Motor neuron (in vitro differentiated cells): Measurements from ENCODE around the gene CSF2RB. TPM values are rescaled to one million over a fixed set of nuclear protein-coding genes. Genes with fewer than 3 reads are reported as not detected.
A peak's percentile ranks its signal among the peaks of the same experiment; 100 is the strongest.

Experiments
- ATAC-seq, 8 experiments: fragments of 200-7000 bp; cut with Tn5 transposase; replicated peaks in 6 of 8; 2 replicates each; pipeline ENCODE4 v1.8.0; 2021; ENCODE audit warnings: mild to moderate bottlenecking in 8 of 8, moderate library complexity in 8 of 8
- H3K27ac ChIP-seq, 2 donors: fragments of 250-450 bp; sonication (Bioruptor Pico); 2 replicates each; pipeline ENCODE4 v1.9.0; 2021; ENCODE audit warnings: antibody characterized with exemption in 2 of 2, mild to moderate bottlenecking in 2 of 2, moderate library complexity in 1 of 2
- H3K4me1 ChIP-seq, 2 donors: fragments of 250-450 bp; sonication (Bioruptor Pico); replicated peaks in 1 of 2; 2 replicates each; pipeline ENCODE4 v1.6.1; 2021; ENCODE audit warnings: antibody characterized with exemption in 2 of 2, mild to moderate bottlenecking in 2 of 2, moderate library complexity in 1 of 2
- H3K4me3 ChIP-seq, 5 donors: fragments of 250-450 bp; sonication (Bioruptor Pico); 2 replicates each; pipeline ENCODE4 v1.9.0; 2021; ENCODE audit warnings: antibody characterized with exemption in 5 of 5, mild to moderate bottlenecking in 5 of 5, moderate library complexity in 4 of 5
- WGBS, 10 experiments: fragments of 450-650 bp; shearing (Covaris generic); methylation state at CpG; one replicate each; pipeline ENCODE4 v1.0.0; 2022; 5-methylcytosine and 5-hydroxymethylcytosine counted together
- in situ Hi-C, 9 experiments: fragments of 400-800 bp; cut with MboI; loops; one replicate each; pipeline ENCODE4 v1.15.0; 2021; ENCODE audit warnings: low sequenced_read_pairs in 9 of 9, low pct_unique_long_range_greater_than_20kb in 2 of 9; ENCODE audit not compliant: unreplicated experiment in 9 of 9
- total RNA-seq, 8 experiments: library from RNA; unstranded; fragments of 300-600 nt; gene quantifications; 2 replicates each; pipeline versions ENCODE4 v1.2.3 to v1.2.4, GENCODE V29; 2022

CSF2RB gene
- total RNA-seq = under 1 TPM in 5 of 8 experiments, not detected in 3; 0.08 to 0.38 (median 0.10) TPM

DNA sequence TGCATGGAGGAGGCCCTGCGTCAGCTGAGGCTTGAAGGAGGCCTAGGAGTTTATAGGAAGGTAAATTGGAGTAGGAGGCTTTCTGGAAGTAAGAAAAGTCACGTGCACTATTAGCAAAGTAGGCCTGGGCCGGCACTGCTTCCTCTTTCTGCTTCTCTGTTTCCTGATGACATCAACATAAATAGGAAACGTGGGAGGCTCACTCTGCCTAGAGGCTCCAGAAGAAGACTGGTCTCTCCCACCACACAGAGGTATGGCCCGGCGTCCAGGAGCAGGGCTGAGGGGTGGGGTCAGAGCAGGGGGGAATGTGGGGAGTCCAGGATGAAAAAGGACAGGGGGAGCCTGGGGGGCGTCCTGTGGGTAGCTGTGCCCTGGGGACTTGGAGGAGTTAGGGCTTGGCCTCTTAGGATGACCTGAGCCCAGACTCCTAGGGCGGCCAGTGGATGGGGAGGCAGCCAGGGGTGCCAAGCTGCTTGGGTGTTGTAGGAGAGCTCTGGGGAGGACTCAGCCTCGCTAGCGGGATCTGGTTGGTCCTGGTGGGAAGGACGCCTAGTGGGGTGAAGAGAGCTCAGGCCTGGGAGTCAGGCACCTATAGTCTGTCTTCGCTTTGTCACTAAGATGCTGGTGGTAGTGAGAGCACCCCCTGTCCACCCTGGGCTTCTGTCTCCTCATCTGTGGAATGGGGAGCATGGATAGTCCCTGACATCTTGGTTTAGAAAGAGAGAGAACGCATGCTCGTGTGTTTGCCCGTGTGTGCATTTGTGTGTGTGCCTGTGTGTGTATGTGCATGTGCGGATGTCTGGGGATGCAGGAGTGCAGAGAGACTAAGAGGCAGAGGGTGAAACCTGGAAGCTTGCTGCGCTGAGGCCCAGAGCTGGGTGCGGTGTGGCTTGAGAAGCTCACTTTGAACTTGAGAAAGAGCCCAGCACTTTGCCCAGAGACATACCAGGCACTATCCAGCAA lies at the start of gene CSF2RB:
TSS of gene CSF2RB (plus strand) at position 202 of the 963 bp plus-strand sequence. CDS start 8,580 bp downstream, outside the sequence.
- Histone ChIP-seq H3K4me1 (no peaks in the 10 kb centered on the region), H3K27ac (no peak within 1 kb of the TSS), H3K4me3 (no peak within 1 kb of the TSS)
- in situ Hi-C loops = no loop called here
- WGBS, 10 experiments = 12 to 100% (median 65%) methylated on average over 1 to 13 of the region's 18 CpGs; no CpG with 5 or more reads in 4 of the 10 experiments
- no peak for ATAC-seq

DNA sequence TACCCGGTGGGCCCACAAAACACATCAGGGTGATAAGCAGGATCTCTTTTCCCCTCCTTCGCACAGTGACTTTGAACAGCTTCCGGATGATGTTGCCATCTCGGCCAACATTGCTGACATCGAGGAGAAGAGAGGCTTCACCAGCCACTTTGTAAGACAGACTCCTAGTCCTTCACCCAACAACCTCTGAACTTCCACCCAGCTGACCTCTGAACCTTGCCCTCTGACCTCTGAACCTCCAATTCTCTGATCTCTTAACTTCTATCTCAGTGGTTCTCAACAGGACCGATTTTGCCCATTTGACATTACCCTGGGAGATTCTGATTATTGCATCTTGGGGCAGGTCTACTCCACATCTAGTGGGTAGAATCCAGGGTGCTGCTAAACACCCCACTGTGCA lies 49.4 kb upstream of the CSF2RB start:
- ATAC-seq = no peak
- in situ Hi-C loops = loop anchor here in 2 of 9 experiments (25.0 kb wide), 2 partner anchors 302 to 327 kb away; partner anchors contain the start of gene EIF3D (in 1 of the 2)
- 39 to 93% (median 72%) methylated on average over 1 to 6 of the region's 6 CpGs; no CpG with 5 or more reads in 1 of the 10 experiments for WGBS, 10 experiments
- Histone ChIP-seq H3K4me3 (no peak overlapping the region), H3K4me1 (no peaks in the 10 kb centered on the region), H3K27ac (no peak overlapping the region)

DNA sequence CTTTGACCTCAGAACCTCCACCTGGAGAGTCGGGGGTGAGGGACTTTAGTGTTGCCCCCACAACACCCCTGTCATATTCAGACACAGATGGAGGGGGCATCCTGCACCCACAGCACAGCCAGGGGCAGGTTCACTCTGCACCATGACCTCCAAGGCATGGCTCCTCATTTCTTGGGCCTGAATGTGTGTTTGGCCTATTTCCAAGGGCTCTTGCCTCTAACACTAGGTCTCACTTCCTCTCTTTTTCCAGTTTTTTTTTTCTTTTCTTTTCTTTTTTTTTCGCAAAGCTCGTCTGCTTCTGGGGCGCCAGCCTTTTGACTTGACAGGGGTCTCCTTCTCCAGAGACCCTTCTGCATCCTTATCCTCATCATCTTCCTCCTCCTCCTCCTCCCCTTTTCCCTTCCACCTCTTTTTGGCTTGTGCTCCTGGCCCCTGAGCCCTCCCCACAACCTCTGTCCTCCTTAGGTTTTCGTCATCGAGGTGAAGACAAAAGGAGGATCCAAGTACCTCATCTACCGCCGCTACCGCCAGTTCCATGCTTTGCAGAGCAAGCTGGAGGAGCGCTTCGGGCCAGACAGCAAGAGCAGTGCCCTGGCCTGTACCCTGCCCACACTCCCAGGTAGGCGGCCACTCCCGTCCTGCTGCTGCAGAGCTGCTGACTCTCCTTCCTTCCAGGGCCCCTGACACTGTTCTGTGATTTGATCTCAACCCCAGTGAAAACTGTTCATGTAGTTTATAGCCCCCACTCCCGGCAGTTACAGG lies 48.8 kb upstream of the CSF2RB start:
- ATAC-seq = no peak
- Histone ChIP-seq H3K4me3 (no peak overlapping the region), H3K4me1 (no peaks in the 10 kb centered on the region), H3K27ac (no peak overlapping the region)
- WGBS, 10 experiments = 44 to 84% (median 67%) methylated on average over 1 to 11 of the region's 14 CpGs
- in situ Hi-C loops = loop anchor here in 2 of 9 experiments (25.0 kb wide), 2 partner anchors 302 to 327 kb away; partner anchors contain the start of gene EIF3D (in 1 of the 2)

DNA sequence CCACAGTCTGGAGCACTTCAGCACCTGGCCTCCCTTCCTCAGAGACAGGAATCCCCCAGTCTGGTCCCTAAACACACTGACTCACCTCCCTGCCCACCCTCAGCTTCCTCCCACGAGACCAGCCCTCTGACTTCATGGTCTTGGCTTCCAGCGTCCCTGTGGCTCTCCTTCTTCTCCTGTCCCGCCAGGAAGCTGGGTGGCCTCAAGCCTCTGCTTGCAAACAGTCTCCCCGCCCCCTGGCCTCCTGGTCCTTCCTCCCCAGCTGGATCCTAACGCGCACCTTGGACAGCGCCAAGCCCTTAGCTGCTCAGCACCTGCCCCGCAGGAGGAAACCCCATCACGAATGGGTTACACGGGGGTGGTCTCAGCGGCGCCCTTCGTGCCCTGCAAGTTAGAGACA lies 48.1 kb upstream of the CSF2RB start:
- no peak for ATAC-seq
- no peaks in the 10 kb centered on the region for H3K4me1 ChIP-seq
- H3K4me3 ChIP-seq = no peak overlapping the region
- in situ Hi-C loops = loop anchor here in 2 of 9 experiments (25.0 kb wide), 2 partner anchors 303 to 328 kb away; partner anchors contain the start of gene EIF3D (in 1 of the 2)
- 0 to 80% (median 41%) methylated on average over 1 to 2 of the region's 13 CpGs; no CpG with 5 or more reads in 6 of the 10 experiments for WGBS, 10 experiments
- H3K27ac ChIP-seq = no peak overlapping the region

- no peak for ATAC-seq
- in situ Hi-C loops = loop anchor here in 2 of 9 experiments (25.0 kb wide), 2 partner anchors 305 to 330 kb away; partner anchors contain the start of gene EIF3D (in 1 of the 2)
- 29 to 80% (median 65%) methylated on average over 1 to 5 of the region's 5 CpGs; no CpG with 5 or more reads in 5 of the 10 experiments for WGBS, 10 experiments
- Histone ChIP-seq H3K27ac (no peak overlapping the region), H3K4me3 (no peak overlapping the region), H3K4me1 (no peaks in the 10 kb centered on the region)
Measured at GRCh38 chr22:36867695-36868094, 45.7 kb upstream of the CSF2RB start.

DNA sequence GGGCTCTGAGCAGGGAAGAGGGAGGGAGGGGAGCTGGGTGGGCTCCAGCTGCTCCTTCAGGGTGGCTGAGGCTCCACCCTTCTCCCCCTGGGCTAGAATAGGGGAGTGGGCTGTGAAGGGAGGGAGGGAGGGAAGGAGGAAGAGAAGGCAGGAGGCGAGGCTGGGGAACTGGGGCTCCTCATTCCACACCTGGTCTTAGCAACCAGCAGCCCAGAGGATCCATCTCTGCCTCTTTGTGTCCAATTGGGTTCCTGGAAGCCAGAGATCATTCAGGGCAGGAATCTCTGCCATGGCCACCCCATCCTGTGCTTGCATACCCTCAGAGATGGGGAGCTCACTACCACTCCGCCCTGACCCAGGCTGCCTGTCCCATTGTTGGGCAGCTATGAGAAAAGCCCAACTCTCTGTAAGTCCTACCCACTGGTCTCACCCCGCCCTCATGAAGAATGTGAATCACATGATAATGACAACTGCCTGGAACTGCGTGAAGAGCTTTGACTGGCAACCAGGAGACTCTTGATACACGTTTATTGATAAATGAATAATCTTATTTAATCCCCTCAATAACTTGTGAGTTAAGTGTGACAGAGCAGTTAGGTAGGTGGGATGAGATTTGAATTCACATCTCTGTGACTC lies 44.8 kb upstream of the CSF2RB start:
- Histone ChIP-seq H3K4me3 (no peak overlapping the region), H3K4me1 (no peaks in the 10 kb centered on the region), H3K27ac (no peak overlapping the region)
- WGBS, 10 experiments = 43 to 57% (median 47%) methylated on average over 1 to 3 of the region's 5 CpGs; no CpG with 5 or more reads in 6 of the 10 experiments
- peak in 2 of 8 experiments; percentile 23 to 33 for ATAC-seq
- in situ Hi-C loops = loop anchor here in 2 of 9 experiments (25.0 kb wide), 2 partner anchors 306 to 331 kb away; partner anchors contain the start of gene EIF3D (in 1 of the 2)

DNA sequence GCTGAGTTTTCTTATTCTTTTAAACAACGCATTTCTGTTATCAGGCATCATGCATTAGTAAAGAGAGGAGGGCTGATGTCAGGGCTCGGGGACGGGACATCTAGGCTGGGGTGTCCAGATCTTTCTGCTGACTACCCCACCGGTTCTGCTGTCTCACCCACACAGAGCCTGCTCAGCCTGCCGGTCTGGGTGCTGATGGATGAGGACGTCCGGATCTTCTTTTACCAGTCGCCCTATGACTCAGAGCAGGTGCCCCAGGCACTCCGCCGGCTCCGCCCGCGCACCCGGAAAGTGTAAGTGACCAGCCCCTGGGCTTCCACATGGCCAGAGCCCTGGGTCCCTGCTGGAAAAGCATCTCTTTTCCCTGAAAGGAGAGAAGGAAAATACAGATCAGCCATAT lies 43.2 kb upstream of the CSF2RB start:
- no peaks in the 10 kb centered on the region for H3K4me1 ChIP-seq
- H3K27ac ChIP-seq = no peak overlapping the region
- in situ Hi-C loops = loop anchor here in 2 of 9 experiments (10.0 to 25.0 kb wide), 3 partner anchors 105 to 333 kb away; partner anchors contain the start of gene EIF3D (in 1 of the 2)
- 55 to 100% (median 78%) methylated on average over 1 to 9 of the region's 14 CpGs; no CpG with 5 or more reads in 4 of the 10 experiments for WGBS, 10 experiments
- no peak for ATAC-seq
- H3K4me3 ChIP-seq = no peak overlapping the region

DNA sequence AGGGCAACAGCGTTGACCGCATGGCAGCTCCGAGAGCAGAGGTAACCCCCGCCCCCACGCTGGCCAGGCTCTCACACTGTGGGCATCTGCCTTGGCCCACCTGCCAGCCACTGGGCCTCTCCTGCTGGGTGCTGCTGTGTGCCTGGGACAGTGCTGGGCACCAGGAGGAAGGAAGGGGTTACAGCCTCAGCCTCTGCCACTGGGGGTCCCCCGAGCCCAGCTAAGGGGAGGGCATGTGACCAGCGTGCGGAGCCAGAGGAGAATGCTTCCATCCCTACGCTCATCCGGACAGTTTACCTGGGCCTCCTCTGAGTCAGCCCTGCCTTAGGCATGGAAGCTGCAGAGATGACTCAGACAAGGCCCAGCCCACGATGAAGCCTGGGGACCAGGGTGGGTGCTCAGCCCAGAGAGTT lies 41.8 kb upstream of the CSF2RB start:
- no peak overlapping the region for H3K4me3 ChIP-seq
- in situ Hi-C loops = loop anchor here in 2 of 9 experiments (10.0 to 25.0 kb wide), 3 partner anchors 103 to 334 kb away; partner anchors contain the start of gene EIF3D (in 1 of the 2)
- no peaks in the 10 kb centered on the region for H3K4me1 ChIP-seq
- ATAC-seq = peak in 4 of 8 experiments; percentile 26 to 65 (median 44)
- WGBS, 10 experiments = 0 to 86% (median 21%) methylated on average over 1 to 8 of the region's 11 CpGs; no CpG with 5 or more reads in 6 of the 10 experiments
- H3K27ac ChIP-seq = no peak overlapping the region

DNA sequence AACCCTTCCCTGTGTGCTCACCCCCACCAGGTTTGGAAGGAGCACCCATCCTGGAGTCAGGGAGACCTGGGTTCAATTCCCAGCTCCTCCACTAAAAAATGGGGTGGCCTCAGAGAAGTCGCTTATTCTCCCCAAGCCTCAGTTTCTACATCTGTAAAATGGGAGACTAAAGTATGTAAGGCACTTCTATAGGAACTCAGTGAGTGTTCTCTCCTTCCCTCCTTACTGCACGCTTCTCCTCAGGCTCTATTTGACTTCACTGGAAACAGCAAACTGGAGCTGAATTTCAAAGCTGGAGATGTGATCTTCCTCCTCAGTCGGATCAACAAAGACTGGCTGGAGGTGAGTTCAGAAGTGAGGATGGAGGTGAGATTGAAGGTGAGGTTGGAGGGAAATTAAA lies 41.3 kb upstream of the CSF2RB start:
- in situ Hi-C loops = loop anchor here in 2 of 9 experiments (10.0 to 25.0 kb wide), 3 partner anchors 103 to 335 kb away; partner anchors contain the start of gene EIF3D (in 1 of the 2)
- H3K27ac ChIP-seq = no peak overlapping the region
- 29 to 100% (median 100%) methylated on average over 1 to 3 of the region's 3 CpGs; no CpG with 5 or more reads in 1 of the 10 experiments for WGBS, 10 experiments

DNA sequence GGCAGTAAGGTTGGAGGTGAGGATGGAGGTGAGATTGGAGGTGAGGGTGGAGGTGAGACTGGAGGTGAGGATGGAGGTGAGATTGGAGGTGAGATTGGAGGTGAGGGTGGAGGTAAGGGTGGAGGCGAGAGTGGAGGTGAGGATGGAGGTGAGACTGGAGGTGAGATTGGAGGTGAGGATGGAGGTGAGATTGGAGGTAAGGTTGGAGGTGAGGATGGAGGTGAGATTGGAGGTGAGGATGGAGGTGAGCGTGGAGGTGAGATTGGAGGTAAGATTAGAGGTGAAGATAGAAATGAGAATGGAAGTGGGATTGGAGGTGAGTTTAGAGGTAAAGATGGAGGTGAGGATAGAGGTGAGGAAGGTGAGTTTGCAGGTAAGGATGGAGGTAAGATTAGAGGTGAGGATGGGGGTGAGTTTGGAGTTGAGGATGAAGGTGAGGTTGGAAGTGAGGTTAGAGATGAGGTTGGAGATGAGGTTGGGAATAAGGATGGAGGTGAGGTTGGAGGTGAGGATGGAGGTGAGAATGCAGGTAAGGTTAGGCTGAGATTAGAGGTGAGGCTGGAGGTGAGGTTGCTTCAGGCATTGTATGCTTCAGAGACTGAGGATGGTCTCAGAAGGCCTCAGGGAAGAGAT lies 40.4 kb upstream of the CSF2RB start:
- no peak overlapping the region for H3K27ac ChIP-seq
- WGBS, 10 experiments = 0 to 93% (median 79%) methylated on average over 1 to 2 of the region's 2 CpGs
- H3K4me3 ChIP-seq = no peak overlapping the region
- no peak for ATAC-seq
- H3K4me1 ChIP-seq = no peaks in the 10 kb centered on the region
- in situ Hi-C loops = loop anchor here in 2 of 9 experiments (10.0 to 25.0 kb wide), 3 partner anchors 102 to 336 kb away; partner anchors contain the start of gene EIF3D (in 1 of the 2)

More for the DNA sequence above, 41.3 kb upstream of the CSF2RB start:
- no peaks in the 10 kb centered on the region for H3K4me1 ChIP-seq
- no peak overlapping the region for H3K4me3 ChIP-seq
- no peak for ATAC-seq

DNA sequence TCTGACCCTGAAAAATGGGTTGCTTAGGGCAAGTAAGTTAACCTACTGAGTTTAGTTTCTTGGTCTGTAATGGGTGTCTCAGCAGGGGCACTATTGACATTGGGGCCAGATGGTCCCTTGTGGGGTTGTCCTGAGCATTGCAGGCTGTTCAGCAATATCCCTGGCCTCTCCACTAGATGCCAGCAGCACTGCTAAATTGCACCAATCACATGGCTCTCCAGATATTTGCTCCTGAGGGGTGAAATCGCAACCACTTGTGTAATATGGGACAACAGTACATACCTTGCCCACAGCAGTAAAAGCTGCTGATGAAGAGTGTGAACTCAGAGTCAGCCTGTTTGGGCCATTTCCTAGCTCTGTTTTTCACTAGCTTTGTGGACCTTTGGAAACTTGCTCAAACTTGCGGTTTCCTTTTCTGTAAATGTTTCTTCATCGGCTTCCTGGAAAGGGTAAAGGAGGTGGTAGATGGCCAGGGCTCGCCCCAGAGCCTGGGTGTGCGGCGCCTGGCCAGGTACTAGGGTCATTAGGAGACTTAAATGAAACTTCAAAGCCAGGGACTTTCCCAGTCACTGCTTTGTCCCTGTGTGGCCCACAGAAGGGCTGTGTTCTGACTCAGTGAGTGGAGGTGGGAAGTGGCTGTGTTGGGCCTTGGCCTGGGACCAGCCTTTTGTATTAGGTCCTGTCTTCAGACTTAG lies 39.7 kb upstream of the CSF2RB start:
- in situ Hi-C loops = loop anchor here in 2 of 9 experiments (10.0 to 25.0 kb wide), 3 partner anchors 101 to 336 kb away; partner anchors contain the start of gene EIF3D (in 1 of the 2)
- ATAC-seq = peak in 4 of 8 experiments; percentile 54 to 99 (median 94)
- H3K27ac ChIP-seq = no peak overlapping the region
- H3K4me3 ChIP-seq = no peak overlapping the region
- WGBS, 10 experiments = 10 to 88% (median 65%) methylated on average over 1 to 4 of the region's 6 CpGs; no CpG with 5 or more reads in 4 of the 10 experiments
- no peaks in the 10 kb centered on the region for H3K4me1 ChIP-seq
